ENCODE results near the gene P4HTM. TPM values are rescaled to one million over a fixed set of nuclear protein-coding genes. Genes with fewer than 3 reads are reported as not detected.

P4HTM gene
- polyA plus RNA-seq, 1 donor, result 46.5 TPM

- peaks cover 39% of the 10 kb centered on the region for H3K36me3 ChIP-seq (ENCODE audit: control insufficient read depth, insufficient read depth, low read length)
- WGBS (ENCODE audit: insufficient coverage, low lambda C conversion rate), result no CpG with 5 or more reads among the region's 20 CpGs
- no peak for DNase-seq
Measured at GRCh38 chr3:48997714-48998637, 7.9 kb downstream of the P4HTM start.

DNA sequence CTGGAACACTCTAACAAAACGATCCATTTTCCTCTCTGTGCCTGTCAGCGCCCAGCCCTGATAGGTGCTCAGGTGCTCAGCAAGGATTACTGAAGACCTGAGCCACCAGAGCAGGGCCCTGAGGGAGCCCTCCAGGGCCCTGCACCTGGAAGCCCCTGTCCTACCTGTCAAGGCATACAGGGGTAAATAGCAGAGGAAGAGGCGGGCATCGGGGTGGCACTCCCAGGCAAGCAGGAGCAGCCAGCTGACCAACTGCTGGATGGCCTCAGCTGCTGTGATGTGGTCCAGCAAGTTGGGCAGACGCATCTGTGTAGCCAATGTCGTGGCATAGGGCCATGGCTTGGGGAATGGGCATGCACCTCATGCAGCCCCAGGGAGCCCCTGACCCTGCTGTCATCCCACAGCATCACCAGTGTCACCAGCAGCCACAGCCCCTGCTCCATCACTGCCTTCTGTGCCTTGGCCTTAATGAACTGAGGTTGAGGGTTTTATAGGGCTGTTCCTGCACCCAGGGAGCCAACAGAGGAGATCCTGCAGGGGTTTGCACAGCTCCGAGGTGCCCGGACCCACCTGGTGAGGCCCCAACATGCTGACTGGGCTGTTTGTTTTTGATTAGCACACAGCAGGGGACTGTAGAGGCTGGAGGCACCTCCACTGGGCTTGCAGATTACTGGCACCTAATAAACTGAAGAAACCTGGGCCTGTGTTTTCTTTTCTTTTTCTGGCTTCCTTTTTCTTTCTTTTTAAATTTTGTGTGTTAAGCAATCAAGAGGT lies 9.2 kb downstream of the P4HTM start:
- H3K4me3 ChIP-seq (ENCODE audit: low read length), result no peak overlapping the region
- no CpG with 5 or more reads among the region's 8 CpGs for WGBS (ENCODE audit: insufficient coverage, low lambda C conversion rate)
- peak overlapping the region; percentile 84 for H3K27ac ChIP-seq (ENCODE audit: low read length)
- peak in 1 of 2 donors; percentile 35 for DNase-seq
- no peaks in the 10 kb centered on the region for H3K27me3 ChIP-seq (ENCODE audit: control insufficient read depth, insufficient read depth, low read length)
- no peaks in the 10 kb centered on the region for H3K9me3 ChIP-seq (ENCODE audit: control insufficient read depth, low read depth, low read length)
- H3K36me3 ChIP-seq (ENCODE audit: control insufficient read depth, insufficient read depth, low read length), result peaks cover 37% of the 10 kb centered on the region
- H3K4me1 ChIP-seq (ENCODE audit: control insufficient read depth, insufficient read depth, low read length), result peaks cover 28% of the 10 kb centered on the region

More at GRCh38 chr3:48997714-48998637, 7.9 kb downstream of the P4HTM start:
- Histone ChIP-seq H3K27ac (ENCODE audit: low read length) (no peak overlapping the region), H3K9me3 (ENCODE audit: control insufficient read depth, low read depth, low read length) (no peaks in the 10 kb centered on the region), H3K27me3 (ENCODE audit: control insufficient read depth, insufficient read depth, low read length) (no peaks in the 10 kb centered on the region), H3K4me1 (ENCODE audit: control insufficient read depth, insufficient read depth, low read length) (peaks cover 28% of the 10 kb centered on the region), H3K4me3 (ENCODE audit: low read length) (no peak overlapping the region)

- H3K4me1 ChIP-seq (ENCODE audit: control insufficient read depth, insufficient read depth, low read length), result peaks cover 39% of the 10 kb centered on the region
- no peak overlapping the region for H3K4me3 ChIP-seq (ENCODE audit: low read length)
- H3K27me3 ChIP-seq (ENCODE audit: control insufficient read depth, insufficient read depth, low read length), result no peaks in the 10 kb centered on the region
- DNase-seq, result no peak
- H3K27ac ChIP-seq (ENCODE audit: low read length), result no peak overlapping the region
- H3K36me3 ChIP-seq (ENCODE audit: control insufficient read depth, insufficient read depth, low read length), result peaks cover 37% of the 10 kb centered on the region
- no CpG with 5 or more reads among the region's 6 CpGs for WGBS (ENCODE audit: insufficient coverage, low lambda C conversion rate)
- no peaks in the 10 kb centered on the region for H3K9me3 ChIP-seq (ENCODE audit: control insufficient read depth, low read depth, low read length)
Measured at GRCh38 chr3:49001155-49001554, 11.1 kb downstream of the P4HTM start.

GRCh38 chr3:49004352-49005302 lies 14.6 kb downstream of the P4HTM start:
- no peak overlapping the region for H3K27ac ChIP-seq (ENCODE audit: low read length)
- no CpG with 5 or more reads among the region's 16 CpGs for WGBS (ENCODE audit: insufficient coverage, low lambda C conversion rate)
- H3K9me3 ChIP-seq (ENCODE audit: control insufficient read depth, low read depth, low read length), result no peaks in the 10 kb centered on the region
- DNase-seq, result peak in 1 of 2 donors; percentile 56
- peaks cover 23% of the 10 kb centered on the region for H3K36me3 ChIP-seq (ENCODE audit: control insufficient read depth, insufficient read depth, low read length)
- H3K27me3 ChIP-seq (ENCODE audit: control insufficient read depth, insufficient read depth, low read length), result no peaks in the 10 kb centered on the region
- H3K4me1 ChIP-seq (ENCODE audit: control insufficient read depth, insufficient read depth, low read length), result peaks cover 39% of the 10 kb centered on the region
- no peak overlapping the region for H3K4me3 ChIP-seq (ENCODE audit: low read length)

GRCh38 chr3:49005303-49005680 lies 15.3 kb downstream of the P4HTM start:
- no peak for DNase-seq
- Histone ChIP-seq H3K4me3 (ENCODE audit: low read length) (no peak overlapping the region), H3K4me1 (ENCODE audit: control insufficient read depth, insufficient read depth, low read length) (peaks cover 32% of the 10 kb centered on the region), H3K9me3 (ENCODE audit: control insufficient read depth, low read depth, low read length) (no peaks in the 10 kb centered on the region), H3K27me3 (ENCODE audit: control insufficient read depth, insufficient read depth, low read length) (no peaks in the 10 kb centered on the region), H3K36me3 (ENCODE audit: control insufficient read depth, insufficient read depth, low read length) (peaks cover 23% of the 10 kb centered on the region), H3K27ac (ENCODE audit: low read length) (no peak overlapping the region)
- WGBS (ENCODE audit: insufficient coverage, low lambda C conversion rate), result no CpG with 5 or more reads among the region's 3 CpGs

DNA sequence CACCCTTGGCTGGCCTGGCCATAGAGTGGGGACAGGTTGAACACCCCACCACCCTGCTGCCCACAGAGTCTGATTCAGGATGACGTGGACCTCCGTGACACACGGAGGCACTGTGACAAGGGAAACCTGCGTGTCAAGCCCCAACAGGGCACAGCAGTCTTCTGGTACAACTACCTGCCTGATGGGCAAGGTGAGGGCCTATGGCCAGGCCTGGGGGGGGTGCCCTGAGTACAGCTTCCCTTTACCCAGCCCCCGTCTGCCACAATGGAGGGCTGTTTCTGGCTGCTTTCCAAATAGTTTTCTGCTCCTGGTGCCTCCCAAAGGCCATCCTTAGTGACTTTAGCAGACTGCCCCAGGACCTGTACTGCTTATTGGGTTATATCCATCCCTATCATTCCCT lies 16.0 kb downstream of the P4HTM start:
- Histone ChIP-seq H3K27ac (ENCODE audit: low read length) (peak overlapping the region; percentile 98), H3K36me3 (ENCODE audit: control insufficient read depth, insufficient read depth, low read length) (peaks cover 24% of the 10 kb centered on the region), H3K4me3 (ENCODE audit: low read length) (peak overlapping the region; percentile 87), H3K4me1 (ENCODE audit: control insufficient read depth, insufficient read depth, low read length) (peaks cover 25% of the 10 kb centered on the region), H3K9me3 (ENCODE audit: control insufficient read depth, low read depth, low read length) (no peaks in the 10 kb centered on the region), H3K27me3 (ENCODE audit: control insufficient read depth, insufficient read depth, low read length) (no peaks in the 10 kb centered on the region)
- DNase-seq, result no peak
- no CpG with 5 or more reads among the region's 5 CpGs for WGBS (ENCODE audit: insufficient coverage, low lambda C conversion rate)

GRCh38 chr3:49006408-49007067 lies 16.5 kb downstream of the P4HTM start:
- Histone ChIP-seq H3K9me3 (ENCODE audit: control insufficient read depth, low read depth, low read length) (no peaks in the 10 kb centered on the region), H3K4me3 (ENCODE audit: low read length) (peak overlapping the region; percentile 87), H3K27ac (ENCODE audit: low read length) (peak overlapping the region; percentile 98), H3K36me3 (ENCODE audit: control insufficient read depth, insufficient read depth, low read length) (peaks cover 27% of the 10 kb centered on the region), H3K4me1 (ENCODE audit: control insufficient read depth, insufficient read depth, low read length) (peaks cover 23% of the 10 kb centered on the region), H3K27me3 (ENCODE audit: control insufficient read depth, insufficient read depth, low read length) (no peaks in the 10 kb centered on the region)
- DNase-seq, result peak in 1 of 2 donors; percentile 59
- no CpG with 5 or more reads among the region's 32 CpGs for WGBS (ENCODE audit: insufficient coverage, low lambda C conversion rate)

DNA sequence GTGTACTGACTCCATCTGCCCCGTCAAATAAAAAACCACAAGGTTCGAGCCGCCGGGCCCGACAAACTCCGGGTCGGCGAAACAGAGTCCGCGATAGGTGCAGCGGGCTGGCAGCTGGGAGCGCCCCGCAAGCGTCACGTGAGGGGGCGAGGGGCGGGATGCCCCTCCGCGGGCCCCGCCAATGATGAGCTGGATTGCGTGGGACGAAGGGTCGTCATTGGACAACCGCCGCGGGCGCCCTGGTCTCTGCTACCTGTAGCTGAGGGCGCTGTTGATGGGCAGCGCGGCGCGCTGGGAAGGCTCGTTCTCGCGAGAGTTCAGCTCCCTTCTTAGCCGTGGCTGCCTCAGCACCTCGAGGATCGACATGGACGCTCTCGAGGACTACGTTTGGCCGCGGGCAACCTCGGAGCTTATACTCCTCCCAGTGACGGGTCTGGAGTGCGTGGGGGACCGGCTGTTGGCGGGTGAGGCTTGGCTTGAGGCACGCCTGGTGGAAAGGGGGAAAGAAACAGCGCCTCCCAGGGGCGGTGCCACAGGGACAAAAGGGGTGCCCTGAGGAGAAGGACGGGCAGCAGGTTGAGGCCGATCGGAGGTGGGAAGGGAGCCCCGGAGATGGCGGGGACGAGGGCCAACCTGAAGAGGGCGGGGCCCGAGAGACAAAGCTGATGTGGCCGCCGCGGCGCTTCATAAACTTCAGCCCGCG lies 17.2 kb downstream of the P4HTM start, which contains the start of gene WDR6:
Gene WDR6 (plus strand): TSS at position 324 of the 703 bp plus-strand sequence. CDS start 41 bp downstream, at position 365.
- WGBS (ENCODE audit: insufficient coverage, low lambda C conversion rate), result no CpG with 5 or more reads among the region's 65 CpGs
- H3K9me3 ChIP-seq (ENCODE audit: control insufficient read depth, low read depth, low read length), result no peaks in the 10 kb centered on the region
- H3K4me1 ChIP-seq (ENCODE audit: control insufficient read depth, insufficient read depth, low read length), result peaks cover 23% of the 10 kb centered on the region
- peaks cover 28% of the 10 kb centered on the region for H3K36me3 ChIP-seq (ENCODE audit: control insufficient read depth, insufficient read depth, low read length)
- H3K27ac ChIP-seq (ENCODE audit: low read length), result peak within 1 kb of the TSS; percentile 98
- DNase-seq, result peak; percentile 98 to 99
- H3K4me3 ChIP-seq (ENCODE audit: low read length), result peak within 1 kb of the TSS; percentile 87
- no peaks in the 10 kb centered on the region for H3K27me3 ChIP-seq (ENCODE audit: control insufficient read depth, insufficient read depth, low read length)

Data from large intestine (tissue), 3 donors.